GM12872 (cell line): Measurements from ENCODE around the gene GPR27.

ENCODE experiments used
- CTCF ChIP-seq: IDR thresholded peaks from 3 replicates; pipeline ENCODE4 v1.5.1; 2011; ENCODE audit warnings: low read depth, mild to moderate bottlenecking, low read length, moderate library complexity; ENCODE audit not compliant: insufficient read depth

Gene GPR27

GRCh38 chr3:71723452-71724170, 30.0 kb upstream of the GPR27 start:
- no peak for TF ChIP-seq CTCF

- TF ChIP-seq CTCF = no peak
Measured at GRCh38 chr3:71724171-71724453, 29.5 kb upstream of the GPR27 start.

- TF ChIP-seq CTCF = no peak
Measured at GRCh38 chr3:71724584-71725270, 28.9 kb upstream of the GPR27 start.

GRCh38 chr3:71725271-71725991, 28.2 kb upstream of the GPR27 start, which contains the start of gene EIF4E3:
EIF4E3 (minus strand) TSS chr3:71725402; CDS start chr3:71725367, 35 bp downstream.
- no peak for TF ChIP-seq CTCF

- no peak for TF ChIP-seq CTCF
Measured at GRCh38 chr3:71726146-71726545, 27.5 kb upstream of the GPR27 start.

GRCh38 chr3:71728632-71729342, 24.9 kb upstream of the GPR27 start:
- TF ChIP-seq CTCF = no peak

GRCh38 chr3:71732637-71733036, 21.0 kb upstream of the GPR27 start:
- TF ChIP-seq CTCF = no peak
